HepG2 (cell line): ENCODE measurements around the gene NPPA. TPM values are rescaled to one million over a fixed set of nuclear protein-coding genes. Genes with fewer than 3 reads are reported as not detected.

Experiments used
- ASH2L ChIP-seq: fragments of 300-600, 200-600 bp; sonication (generic); IDR thresholded peaks from 2 replicates; pipeline ENCODE4 v1.7.0; 2017; ENCODE audit warnings: low read depth, mild to moderate bottlenecking, moderate library complexity, mixed read lengths, low read length; ENCODE audit not compliant: insufficient read length
- BRCA1 ChIP-seq: sonication (generic); formaldehyde crosslinking; IDR thresholded peaks from 2 replicates; pipeline ENCODE4 v1.4.0; 2020; ENCODE audit warnings: missing genetic modification reagents
- CTCF ChIP-seq: sonication (generic); formaldehyde crosslinking; IDR thresholded peaks from 2 replicates; pipeline ENCODE4 v1.5.0; 2020; ENCODE audit warnings: mild to moderate bottlenecking, missing genetic modification reagents, moderate library complexity
- FOXA3 ChIP-seq: IDR thresholded peaks from 2 replicates; pipeline ENCODE4 v1.6.1; 2016; ENCODE audit warnings: missing genetic modification reagents, missing compliant biosample characterization
- HES4 ChIP-seq: sonication (generic); formaldehyde crosslinking; IDR thresholded peaks from 2 replicates; pipeline ENCODE4 v1.9.0; 2021; ENCODE audit warnings: mild to moderate bottlenecking, missing genetic modification reagents, borderline replicate concordance
- HMGXB4 ChIP-seq, 2 experiments: sonication (generic) in 1 of 2; formaldehyde crosslinking in 1 of 2; IDR thresholded peaks; 2 replicates each; pipeline versions ENCODE4 v1.4.0 to v1.6.1; 2018 to 2020; ENCODE audit warnings: missing genetic modification reagents in 2 of 2, borderline replicate concordance in 1 of 2, low read depth in 1 of 2, mild to moderate bottlenecking in 1 of 2, missing biosample characterization in 1 of 2
- NR0B2 ChIP-seq: sonication (generic); formaldehyde crosslinking; IDR thresholded peaks from 2 replicates; pipeline ENCODE4 v1.4.0; 2020; ENCODE audit warnings: mild to moderate bottlenecking, missing genetic modification reagents
- NRL ChIP-seq: sonication (generic); formaldehyde crosslinking; IDR thresholded peaks from 2 replicates; pipeline ENCODE4 v1.5.0; 2020; ENCODE audit warnings: missing genetic modification reagents, mild to moderate bottlenecking, moderate library complexity, borderline replicate concordance
- PRDM4 ChIP-seq: sonication (generic); formaldehyde crosslinking; IDR thresholded peaks from 2 replicates; pipeline ENCODE4 v1.9.0; 2021; ENCODE audit warnings: missing genetic modification reagents, borderline replicate concordance
- RXRA ChIP-seq: sonication (generic); formaldehyde crosslinking; IDR thresholded peaks from 2 replicates; pipeline ENCODE4 v1.5.1; 2020; ENCODE audit warnings: missing genetic modification reagents
- SPEN ChIP-seq: sonication (generic); formaldehyde crosslinking; IDR thresholded peaks from 2 replicates; pipeline ENCODE4 v1.5.1; 2020; ENCODE audit warnings: low read depth, mild to moderate bottlenecking, missing genetic modification reagents
- ZBTB26 ChIP-seq: IDR thresholded peaks from 2 replicates; pipeline ENCODE4 v1.6.1; 2016; ENCODE audit warnings: missing compliant biosample characterization, missing genetic modification reagents, borderline replicate concordance
- ZBTB7A ChIP-seq: sonication (generic); formaldehyde crosslinking; IDR thresholded peaks from 2 replicates; pipeline ENCODE4 v1.8.0; 2022; ENCODE audit warnings: mild to moderate bottlenecking, missing genetic modification reagents
- ZGPAT ChIP-seq: IDR thresholded peaks from 2 replicates; pipeline ENCODE4 v1.6.1; 2016; ENCODE audit warnings: mild to moderate bottlenecking
- ZNF20 ChIP-seq: sonication (generic); formaldehyde crosslinking; IDR thresholded peaks from 2 replicates; pipeline ENCODE4 v1.4.0; 2020; ENCODE audit warnings: mild to moderate bottlenecking, moderate library complexity, missing genetic modification reagents
- ZNF24 ChIP-seq: fragments of 450-650 bp; IDR thresholded peaks from 2 replicates; pipeline ENCODE4 v1.6.1; 2017; ENCODE audit warnings: antibody characterized with exemption, mild to moderate bottlenecking
- ZNF451 ChIP-seq: sonication (generic); formaldehyde crosslinking; IDR thresholded peaks from 2 replicates; pipeline ENCODE4 v1.5.0; 2020; ENCODE audit warnings: mild to moderate bottlenecking, missing genetic modification reagents
- ZNF761 ChIP-seq: sonication (generic); formaldehyde crosslinking; conservative IDR thresholded peaks from 2 replicates; pipeline ENCODE4 v1.4.0; 2020; ENCODE audit warnings: mild to moderate bottlenecking, missing genetic modification reagents
- polyA plus RNA-seq, 8 experiments: library from polyadenylated mRNA; depleted of rRNA in 3 of 8; stranded (reverse) in 7 of 8; unstranded in 1 of 8; fragments of >200 nt; fragmentation: Illumina TruSeq in 4 of 8; extraction: Trizol in 4 of 8; gene quantifications; 2 replicates each; pipeline versions ENCODE4 v1.2.1 to v1.2.3, GENCODE V29; 2011 to 2016; ENCODE audit warnings: low read depth in 4 of 8, missing spikeins in 1 of 8, mixed read lengths in 1 of 8; ENCODE audit not compliant: insufficient read depth in 1 of 8
- total RNA-seq, 5 experiments: library from RNA; depleted of rRNA; stranded (reverse); fragments of >200 nt; fragmentation: Illumina TruSeq; extraction: Trizol; gene quantifications; 2 replicates each; pipeline ENCODE4 v1.2.3, GENCODE V29; 2016; ENCODE audit warnings: low read depth in 1 of 5

The NPPA gene
- total and polyA plus RNA-seq, 2 of the 13 experiments (the other 11 are each of a cell fraction or from before 2014, with no cell fraction given) = not detected

- no peak for TF ChIP-seq ZGPAT
- no peak for TF ChIP-seq ZBTB26 (CRISPR knock-in tag)
- peak in 1 of 2 experiments; percentile 73; a peak in 2 of 4 replicates for TF ChIP-seq HMGXB4 (CRISPR knock-in tag; IDR thresholded peaks at IDR 0.05; ENCODE audit: borderline replicate concordance in 1 of 2, low read depth in 1 of 2)
- no peak for TF ChIP-seq PRDM4 (CRISPR knock-in tag)
- peak; percentile 58 for TF ChIP-seq NRL
- no peak for TF ChIP-seq ZNF451 (CRISPR knock-in tag)
- 0 out of 2 replicates have a peak, but pooled peaks have one; percentile 45 for TF ChIP-seq SPEN
- TF ChIP-seq FOXA3 (CRISPR knock-in tag) = peak; percentile 26; the same call in 1 of the 2 replicates
- no peak for TF ChIP-seq ZNF24
- no peak for TF ChIP-seq HES4 (CRISPR knock-in tag)
- peak; percentile 40; the same call in 1 of the 2 replicates for TF ChIP-seq ZBTB7A (CRISPR knock-in tag)
- TF ChIP-seq ASH2L = no peak
- no peak for TF ChIP-seq ZNF20 (CRISPR knock-in tag)
- 0 out of 2 replicates have a peak, but pooled peaks have one; percentile 44 for TF ChIP-seq ZNF761 (CRISPR knock-in tag)
- peak; percentile 99 for TF ChIP-seq CTCF (CRISPR knock-in tag)
- TF ChIP-seq RXRA (CRISPR knock-in tag) = peak; percentile 17; the same call in 1 of the 2 replicates
- TF ChIP-seq NR0B2 (CRISPR knock-in tag) = no peak
- no peak for TF ChIP-seq BRCA1 (CRISPR knock-in tag)
These were observed 9.0 kb downstream of the NPPA start (continued) for GRCh38 chr1:11838349-11839272.
